D341Med (cell line): ENCODE measurements around the gene HSPA4.
"Not testable (repeated sequence)": the region's sequence is repeated elsewhere in the genome, so short reads cannot be mapped to it uniquely, and the experiment has no call there.

Experiments
- DNase-seq: peaks from one replicate; pipeline ENCODE4 v3.0.0; 2012; ENCODE audit warnings: low spot score

HSPA4 gene

GRCh38 chr5:133123297-133123696, 71.5 kb downstream of the HSPA4 start:
- DNase-seq, result no peak

- DNase-seq, result no peak
These were observed 73.1 kb downstream of the HSPA4 start for GRCh38 chr5:133124891-133125290.

GRCh38 chr5:133128066-133128465, 76.3 kb downstream of the HSPA4 start:
- no peak for DNase-seq

GRCh38 chr5:133129289-133129688, 77.5 kb downstream of the HSPA4 start:
- DNase-seq, result no peak

DNA sequence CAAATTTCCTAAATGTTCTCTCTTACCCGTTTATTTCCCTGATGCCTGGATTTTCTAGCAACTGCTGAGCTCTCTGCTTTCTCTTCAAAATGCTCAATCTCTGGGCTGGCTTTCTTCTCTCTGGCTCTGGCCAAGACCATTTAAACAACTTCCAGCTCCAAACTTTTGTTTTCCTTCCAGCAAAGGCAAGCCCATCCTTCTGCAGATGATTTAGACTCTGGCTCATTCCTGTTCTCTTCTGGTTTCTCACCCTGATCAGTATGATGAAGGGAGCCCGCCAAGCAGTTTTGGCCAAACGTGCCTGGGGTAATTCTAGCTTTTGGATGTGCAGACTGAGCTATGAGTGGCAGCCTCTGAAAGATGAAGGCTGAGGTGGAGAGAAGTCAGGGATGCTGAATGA, 78.1 kb downstream of the HSPA4 start:
- no peak for DNase-seq

GRCh38 chr5:133130387-133131118, 78.7 kb downstream of the HSPA4 start:
- no peak for DNase-seq

DNA sequence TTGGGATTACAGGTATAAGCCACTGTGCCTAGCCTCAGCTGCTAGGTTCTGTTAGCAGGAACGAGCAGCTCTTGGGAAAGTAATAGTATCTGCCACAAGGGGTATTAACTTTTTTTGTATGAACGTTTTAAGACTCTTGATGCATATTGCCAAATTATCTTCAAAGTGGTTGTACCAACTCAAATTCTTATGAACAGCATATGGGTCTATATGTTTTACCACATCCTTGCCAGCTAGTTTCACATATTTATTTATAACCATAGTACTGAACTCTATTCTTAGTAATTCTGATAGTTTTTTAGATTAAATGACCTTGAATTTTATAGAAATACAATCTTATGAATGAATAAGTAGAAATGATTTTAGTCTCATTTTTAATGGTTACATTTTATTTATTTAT, 80.9 kb downstream of the HSPA4 start:
- DNase-seq, result no peak

- not testable (repeated sequence) for DNase-seq
These were observed 81.4 kb downstream of the HSPA4 start for GRCh38 chr5:133133241-133133640.

DNA sequence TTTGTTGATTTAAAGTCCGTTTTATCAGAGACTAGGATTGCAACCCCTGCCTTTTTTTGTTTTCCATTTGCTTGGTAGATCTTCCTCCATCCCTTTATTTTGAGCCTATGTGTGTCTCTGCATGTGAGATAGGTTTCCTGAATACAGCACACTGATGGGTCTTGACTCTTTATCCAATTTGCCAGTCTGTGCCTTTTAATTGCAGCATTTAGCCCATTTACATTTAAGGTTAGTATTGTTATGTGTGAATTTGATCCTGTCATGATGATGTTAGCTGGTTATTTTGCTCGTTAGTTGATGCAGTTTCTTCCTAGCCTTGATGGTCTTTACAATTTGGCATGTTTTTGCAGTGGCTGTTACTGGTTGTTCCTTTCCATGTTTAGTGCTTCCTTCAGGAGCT, 85.1 kb downstream of the HSPA4 start:
- DNase-seq, result not testable (repeated sequence)

DNA sequence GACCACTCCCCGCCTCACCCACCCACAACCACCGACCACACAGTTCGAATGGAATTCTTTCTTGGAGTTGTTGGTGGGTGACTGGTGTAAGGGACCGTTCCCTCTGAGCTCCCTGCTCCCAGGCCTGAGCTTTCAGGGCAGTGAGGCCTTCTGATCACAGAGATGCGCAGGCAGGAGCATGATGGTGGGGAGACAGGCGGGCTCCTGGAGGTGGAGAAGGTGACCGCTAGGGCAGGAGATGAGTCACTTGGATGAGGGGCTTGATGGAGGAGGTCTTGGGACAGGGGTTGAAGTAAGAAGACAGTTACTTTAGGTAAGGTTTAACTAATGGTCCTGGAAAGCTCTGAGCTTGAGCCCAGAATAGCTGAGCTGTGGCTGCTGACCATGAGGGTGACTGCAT, 88.5 kb downstream of the HSPA4 start:
- DNase-seq, result no peak

DNA sequence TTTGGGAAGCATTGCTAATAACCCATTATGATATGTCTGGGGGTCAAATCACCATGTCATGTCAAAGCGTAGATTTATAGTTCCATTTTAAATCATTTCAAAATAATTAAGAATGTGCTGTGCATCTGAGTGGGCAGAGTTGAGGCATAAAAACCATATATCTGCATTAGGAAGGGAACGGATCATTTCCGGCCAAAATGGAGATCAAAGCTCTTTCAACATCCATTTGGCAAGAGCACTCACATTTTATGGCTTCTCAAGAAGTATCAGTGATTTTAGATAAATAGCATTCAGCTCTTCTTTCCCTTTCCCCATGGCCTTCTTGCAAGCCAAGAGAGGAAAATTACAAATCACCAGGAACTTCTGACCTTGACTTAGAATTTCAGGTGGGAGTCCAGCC, 89.9 kb downstream of the HSPA4 start:
- DNase-seq, result no peak

DNA sequence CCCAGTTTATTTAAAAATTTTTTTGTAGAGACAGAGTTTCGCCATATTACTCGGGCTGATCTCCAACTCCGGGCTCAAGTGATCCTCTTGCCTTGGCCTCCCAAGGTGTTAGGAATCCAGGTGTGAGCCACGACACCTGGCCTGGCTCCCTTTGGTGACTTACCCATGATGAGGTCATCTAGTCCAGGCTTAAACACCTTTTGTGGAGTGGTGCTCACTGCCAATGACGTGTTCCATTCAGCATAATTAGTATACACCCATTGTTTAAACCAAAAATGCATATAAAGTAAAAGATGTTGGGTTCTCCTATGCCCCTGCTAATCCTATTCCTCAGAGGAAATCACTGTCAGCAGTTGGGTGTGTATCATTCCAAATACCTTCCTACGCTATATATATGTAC, 91.0 kb downstream of the HSPA4 start:
- DNase-seq, result no peak

- no peak for DNase-seq
These were observed 92.6 kb downstream of the HSPA4 start for GRCh38 chr5:133144245-133144981.

- DNase-seq, result no peak
These were observed 93.8 kb downstream of the HSPA4 start for GRCh38 chr5:133145436-133146170.

- no peak for DNase-seq
These were observed 95.6 kb downstream of the HSPA4 start for GRCh38 chr5:133147411-133147810.

DNA sequence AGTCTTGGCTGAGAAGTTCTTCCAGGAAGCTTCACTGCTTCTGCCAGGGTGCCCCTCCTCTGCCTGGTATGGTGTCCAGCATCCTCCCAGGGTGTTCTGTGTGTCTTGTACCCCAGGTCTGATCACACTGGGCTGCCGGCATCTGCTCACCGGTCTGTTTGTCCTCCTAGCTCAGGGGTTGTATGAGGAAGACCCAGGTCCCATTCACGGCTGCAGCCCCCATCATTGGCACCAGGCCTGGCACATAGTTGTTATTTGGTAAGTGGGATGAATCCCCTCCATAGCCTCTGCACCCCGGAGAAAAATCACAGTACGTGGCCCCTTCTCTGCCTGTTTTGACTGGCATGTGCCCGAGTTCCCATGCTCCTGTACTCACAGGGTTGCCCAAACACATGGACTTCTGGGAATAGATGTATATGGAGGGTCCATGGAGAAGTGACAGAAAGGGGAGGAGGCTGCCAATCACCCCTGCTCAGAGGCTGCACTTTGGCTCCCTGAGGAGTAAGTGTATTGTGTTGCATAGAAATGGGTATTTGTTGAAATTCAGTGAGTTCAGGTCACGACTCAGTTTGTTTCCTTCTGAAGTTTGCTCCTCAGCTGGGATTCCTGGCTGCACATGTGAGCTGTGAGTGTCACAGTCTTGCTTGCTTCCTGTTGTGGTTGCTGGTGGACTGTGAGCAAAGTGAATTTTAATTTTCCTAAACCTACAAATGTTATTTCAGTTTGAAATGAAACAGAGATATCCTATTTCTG, 96.2 kb downstream of the HSPA4 start:
- DNase-seq, result no peak

GRCh38 chr5:133149345-133149744, 97.5 kb downstream of the HSPA4 start:
- DNase-seq, result peak; percentile 50

GRCh38 chr5:133150909-133151544, 99.2 kb downstream of the HSPA4 start:
- no peak for DNase-seq

GRCh38 chr5:133154274-133155075, 102.7 kb downstream of the HSPA4 start:
- no peak for DNase-seq

GRCh38 chr5:133155326-133155969, 103.6 kb downstream of the HSPA4 start:
- no peak for DNase-seq
